Bronchial epithelial cell (primary cell): ENCODE results near the gene TRPM1. TPM values are rescaled to one million over a fixed set of nuclear protein-coding genes. Genes with fewer than 3 reads are reported as not detected.
A peak's percentile ranks its signal among the peaks of the same experiment; 100 is the strongest.

ENCODE experiments used
- DNase-seq: peaks from one replicate; pipeline ENCODE4 v3.0.0-alpha.2; 2010; ENCODE audit warnings: low read depth
- FAIRE-seq: peaks from 2 replicates; lab custom pipeline; 2011; peaks lifted over from hg19 to GRCh38; lab: Jason Lieb, UNC
- H3K27me3 ChIP-seq: 2 replicates; pipeline ENCODE4 v1.5.1; 2011; ENCODE audit warnings: low read length; ENCODE audit not compliant: control insufficient read depth, insufficient read depth
- H3K36me3 ChIP-seq: 2 replicates; pipeline ENCODE4 v1.5.1; 2011; ENCODE audit warnings: low read length; ENCODE audit not compliant: control insufficient read depth, insufficient read depth
- H3K4me3 ChIP-seq: 2 replicates; pipeline ENCODE4 v1.5.1; 2011; ENCODE audit warnings: mild to moderate bottlenecking, low read depth, low read length, control low read depth
- CTCF ChIP-seq: IDR thresholded peaks from 2 replicates; pipeline ENCODE4 v1.5.1; 2011; ENCODE audit warnings: mild to moderate bottlenecking, moderate library complexity, low read length, control low read depth, inconsistent platforms; ENCODE audit not compliant: insufficient read depth, severe bottlenecking
- total RNA-seq: library from RNA; depleted of rRNA; stranded (reverse); fragments of >200 nt; gene quantifications from 2 replicates; pipeline ENCODE4 v1.2.1, GENCODE V29; 2014

TRPM1 gene
- total RNA-seq, 1 donor from 2014 or later: under 0.01 TPM

- FAIRE-seq: no peak
- Histone ChIP-seq H3K27me3 (no peaks in the 10 kb centered on the region), H3K4me3 (no peak overlapping the region)
Observed at GRCh38 chr15:31023841-31024240, 77.7 kb downstream of the TRPM1 start.

GRCh38 chr15:31021067-31021665 lies 80.4 kb downstream of the TRPM1 start:
- Histone ChIP-seq H3K36me3 (no peaks in the 10 kb centered on the region), H3K27me3 (no peaks in the 10 kb centered on the region), H3K4me3 (no peak overlapping the region)
- FAIRE-seq (no peak), DNase-seq (no peak)
- TF ChIP-seq CTCF: no peak

More at GRCh38 chr15:31023841-31024240, 77.7 kb downstream of the TRPM1 start:
- no peak for TF ChIP-seq CTCF
- no peaks in the 10 kb centered on the region for H3K36me3 ChIP-seq
- peak; percentile 94 for DNase-seq

GRCh38 chr15:31020542-31020941 lies 81.0 kb downstream of the TRPM1 start:
- no peak overlapping the region for H3K4me3 ChIP-seq
- DNase-seq (no peak), FAIRE-seq (no peak)
- TF ChIP-seq CTCF: no peak
- H3K27me3 ChIP-seq: no peaks in the 10 kb centered on the region
- H3K36me3 ChIP-seq: no peaks in the 10 kb centered on the region

- FAIRE-seq: no peak
- no peak for TF ChIP-seq CTCF
Observed at GRCh38 chr15:31019986-31020385, 81.5 kb downstream of the TRPM1 start.

GRCh38 chr15:31017311-31017710 lies 84.2 kb downstream of the TRPM1 start:
- H3K36me3 ChIP-seq: no peaks in the 10 kb centered on the region
- FAIRE-seq (no peak), DNase-seq (no peak)
- no peaks in the 10 kb centered on the region for H3K27me3 ChIP-seq
- no peak for TF ChIP-seq CTCF
- no peak overlapping the region for H3K4me3 ChIP-seq

More at GRCh38 chr15:31019986-31020385, 81.5 kb downstream of the TRPM1 start:
- no peak for DNase-seq
- no peaks in the 10 kb centered on the region for H3K27me3 ChIP-seq
- H3K4me3 ChIP-seq: no peak overlapping the region
- no peaks in the 10 kb centered on the region for H3K36me3 ChIP-seq

GRCh38 chr15:31016446-31016915 lies 85.0 kb downstream of the TRPM1 start:
- Histone ChIP-seq H3K4me3 (no peak overlapping the region), H3K27me3 (no peaks in the 10 kb centered on the region), H3K36me3 (no peaks in the 10 kb centered on the region)
- TF ChIP-seq CTCF: no peak
- DNase-seq (peak; percentile 75), FAIRE-seq (no peak)
